Inflammatory macrophage (primary cell): ENCODE measurements around the gene SHROOM3.
A peak's percentile ranks its signal among the peaks of the same experiment; 100 is the strongest.

Experiments used
- DNase-seq, 2 donors: peaks; one replicate each; pipeline ENCODE4 v3.0.0-alpha.2; 2020 to 2022

SHROOM3 gene

GRCh38 chr4:76494871-76495590 lies 60.0 kb downstream of the SHROOM3 start:
- DNase-seq = no peak

- no peak for DNase-seq
These were observed 63.5 kb downstream of the SHROOM3 start for GRCh38 chr4:76498550-76498949.

GRCh38 chr4:76499461-76499860 lies 64.4 kb downstream of the SHROOM3 start:
- DNase-seq = no peak

GRCh38 chr4:76502886-76503285 lies 67.9 kb downstream of the SHROOM3 start:
- DNase-seq = no peak

- DNase-seq = peak; percentile 25 to 47
These were observed 69.8 kb downstream of the SHROOM3 start for GRCh38 chr4:76504613-76505465.

GRCh38 chr4:76511947-76512346 lies 76.9 kb downstream of the SHROOM3 start:
- DNase-seq = peak; percentile 25 to 58

- peak in 1 of 2 donors; percentile 18 for DNase-seq
These were observed 78.5 kb downstream of the SHROOM3 start for GRCh38 chr4:76513482-76513881.

- DNase-seq = no peak
These were observed 79.1 kb downstream of the SHROOM3 start for GRCh38 chr4:76514087-76514486.

- peak; percentile 51 to 80 for DNase-seq
These were observed 81.2 kb downstream of the SHROOM3 start for GRCh38 chr4:76515975-76516843.

GRCh38 chr4:76518241-76518640 lies 83.2 kb downstream of the SHROOM3 start:
- DNase-seq = no peak

GRCh38 chr4:76523593-76523992 lies 88.6 kb downstream of the SHROOM3 start:
- no peak for DNase-seq

GRCh38 chr4:76525751-76526150 lies 90.7 kb downstream of the SHROOM3 start:
- DNase-seq = no peak

GRCh38 chr4:76526585-76526990 lies 91.6 kb downstream of the SHROOM3 start:
- no peak for DNase-seq

- no peak for DNase-seq
These were observed 92.6 kb downstream of the SHROOM3 start for GRCh38 chr4:76527666-76528065.

- no peak for DNase-seq
These were observed 96.6 kb downstream of the SHROOM3 start for GRCh38 chr4:76531597-76531996.

GRCh38 chr4:76532805-76533204 lies 97.8 kb downstream of the SHROOM3 start:
- DNase-seq = no peak

GRCh38 chr4:76533314-76533713 lies 98.3 kb downstream of the SHROOM3 start:
- no peak for DNase-seq

- DNase-seq = no peak
These were observed 100.8 kb downstream of the SHROOM3 start for GRCh38 chr4:76535603-76536372.

GRCh38 chr4:76536373-76536689 lies 101.3 kb downstream of the SHROOM3 start:
- no peak for DNase-seq

- DNase-seq = no peak
These were observed 103.3 kb downstream of the SHROOM3 start for GRCh38 chr4:76538296-76538695.

- no peak for DNase-seq
These were observed 105.0 kb downstream of the SHROOM3 start for GRCh38 chr4:76539979-76540378.

- no peak for DNase-seq
These were observed 105.5 kb downstream of the SHROOM3 start for GRCh38 chr4:76540486-76540885.
